ENCODE results near the gene EMP3.
A peak's percentile ranks its signal among the peaks of the same experiment; 100 is the strongest.

Gene EMP3

GRCh38 chr19:48354332-48354992 is 29.1 kb downstream of the EMP3 start:
- TF ChIP-seq POLR2A (IDR thresholded peaks at IDR 0.05; ENCODE audit: low read depth, low read length) (no peak), TAF1 (IDR thresholded peaks at IDR 0.05; ENCODE audit: borderline replicate concordance, low read depth, low read length) (no peak), POLR2AphosphoS5 (IDR thresholded peaks at IDR 0.05; ENCODE audit: low read depth, low read length) (no peak)
- DNase-seq (ENCODE audit: insufficient read length) (no peak), FAIRE-seq (no peak)

GRCh38 chr19:48355365-48355954 is 30.1 kb downstream of the EMP3 start:
- FAIRE-seq (no peak), DNase-seq (ENCODE audit: insufficient read length) (no peak)
- TF ChIP-seq TAF1 (IDR thresholded peaks at IDR 0.05; ENCODE audit: borderline replicate concordance, low read depth, low read length), result no peak

- DNase-seq (ENCODE audit: insufficient read length) (no peak), FAIRE-seq (no peak)
- TF ChIP-seq POLR2A (IDR thresholded peaks at IDR 0.05; ENCODE audit: low read depth, low read length) (no peak), TAF1 (IDR thresholded peaks at IDR 0.05; ENCODE audit: borderline replicate concordance, low read depth, low read length) (no peak), POLR2AphosphoS5 (IDR thresholded peaks at IDR 0.05; ENCODE audit: low read depth, low read length) (no peak)
Observed at GRCh38 chr19:48359123-48359522, 33.8 kb downstream of the EMP3 start.

GRCh38 chr19:48361912-48362311 is 36.6 kb downstream of the EMP3 start:
- DNase-seq (ENCODE audit: insufficient read length) (no peak), FAIRE-seq (no peak)
- TF ChIP-seq POLR2AphosphoS5 (IDR thresholded peaks at IDR 0.05; ENCODE audit: low read depth, low read length), result no peak
- TF ChIP-seq TAF1 (IDR thresholded peaks at IDR 0.05; ENCODE audit: borderline replicate concordance, low read depth, low read length), result no peak
- no peak for TF ChIP-seq POLR2A (IDR thresholded peaks at IDR 0.05; ENCODE audit: low read depth, low read length)

GRCh38 chr19:48362716-48363499 is 37.6 kb downstream of the EMP3 start:
- FAIRE-seq (peak; percentile 38), DNase-seq (ENCODE audit: insufficient read length) (peak; percentile 85)
- TF ChIP-seq TAF1 (IDR thresholded peaks at IDR 0.05; ENCODE audit: borderline replicate concordance, low read depth, low read length) (no peak), POLR2AphosphoS5 (IDR thresholded peaks at IDR 0.05; ENCODE audit: low read depth, low read length) (no peak), POLR2A (IDR thresholded peaks at IDR 0.05; ENCODE audit: low read depth, low read length) (no peak)

- TF ChIP-seq POLR2A (IDR thresholded peaks at IDR 0.05; ENCODE audit: low read depth, low read length) (no peak; the same call in 1 of the 2 replicates), TAF1 (IDR thresholded peaks at IDR 0.05; ENCODE audit: borderline replicate concordance, low read depth, low read length) (no peak), POLR2AphosphoS5 (IDR thresholded peaks at IDR 0.05; ENCODE audit: low read depth, low read length) (no peak; the same call in 1 of the 2 replicates)
- no peak for FAIRE-seq
- DNase-seq (ENCODE audit: insufficient read length), result no peak
Observed at GRCh38 chr19:48363500-48363809, 38.1 kb downstream of the EMP3 start.

- DNase-seq (ENCODE audit: insufficient read length), result peak; percentile 98
- TF ChIP-seq TAF1 (IDR thresholded peaks at IDR 0.05; ENCODE audit: borderline replicate concordance, low read depth, low read length) (no peak), POLR2A (IDR thresholded peaks at IDR 0.05; ENCODE audit: low read depth, low read length) (peak; percentile 39; the same call in 1 of the 2 replicates)
- peak; percentile 100 for FAIRE-seq
Observed at GRCh38 chr19:48363810-48364597, 38.7 kb downstream of the EMP3 start, which contains the start of the genes SYNGR4 and TMEM143. SYNGR4 (plus strand) TSS chr19:48364367; CDS start chr19:48365843, 1,476 bp downstream. TMEM143 (minus strand) TSS chr19:48363940; CDS start chr19:48363920, 20 bp downstream.

GRCh38 chr19:48364598-48365348 is 39.4 kb downstream of the EMP3 start:
- DNase-seq (ENCODE audit: insufficient read length), result no peak
- FAIRE-seq, result no peak
- no peak for TF ChIP-seq POLR2AphosphoS5 (IDR thresholded peaks at IDR 0.05; ENCODE audit: low read depth, low read length)
- no peak; the same call in 1 of the 2 replicates for TF ChIP-seq POLR2A (IDR thresholded peaks at IDR 0.05; ENCODE audit: low read depth, low read length)
- TF ChIP-seq TAF1 (IDR thresholded peaks at IDR 0.05; ENCODE audit: borderline replicate concordance, low read depth, low read length), result no peak

GRCh38 chr19:48365602-48366001 is 40.2 kb downstream of the EMP3 start:
- FAIRE-seq, result no peak
- TF ChIP-seq TAF1 (IDR thresholded peaks at IDR 0.05; ENCODE audit: borderline replicate concordance, low read depth, low read length) (no peak), POLR2AphosphoS5 (IDR thresholded peaks at IDR 0.05; ENCODE audit: low read depth, low read length) (no peak), POLR2A (IDR thresholded peaks at IDR 0.05; ENCODE audit: low read depth, low read length) (no peak)
- DNase-seq (ENCODE audit: insufficient read length), result no peak

GRCh38 chr19:48367855-48368254 is 42.5 kb downstream of the EMP3 start:
- FAIRE-seq, result no peak
- no peak for DNase-seq (ENCODE audit: insufficient read length)
- TF ChIP-seq POLR2AphosphoS5 (IDR thresholded peaks at IDR 0.05; ENCODE audit: low read depth, low read length) (no peak), POLR2A (IDR thresholded peaks at IDR 0.05; ENCODE audit: low read depth, low read length) (no peak), TAF1 (IDR thresholded peaks at IDR 0.05; ENCODE audit: borderline replicate concordance, low read depth, low read length) (no peak)
